Upper lobe of left lung (tissue), 6 donors: Measurements from ENCODE around the gene DISC1. TPM values are rescaled to one million over a fixed set of nuclear protein-coding genes. Genes with fewer than 3 reads are reported as not detected.

ENCODE experiments used
- ATAC-seq, 2 donors: fragments of 200-7000 bp; cut with Tn5 transposase; one replicate each; pipeline ENCODE4 v1.9.1; 2022; ENCODE audit warnings: mild to moderate bottlenecking in 2 of 2, moderate library complexity in 2 of 2; ENCODE audit not compliant: low FRiP score in 2 of 2
- DNase-seq, 2 donors: peaks; one replicate each; pipeline ENCODE4 v3.0.0-alpha.2; 2019 to 2020
- H3K27ac ChIP-seq, 4 donors: fragments of 200-600 bp; sonication (generic); one replicate each; pipeline ENCODE4 v1.5.1; 2016 to 2019
- H3K27me3 ChIP-seq, 4 donors: fragments of 200-600 bp; sonication (generic); one replicate each; pipeline ENCODE4 v1.5.1; 2017 to 2019
- H3K36me3 ChIP-seq, 4 donors: fragments of 200-600 bp; sonication (generic); one replicate each; pipeline ENCODE4 v1.5.1; 2016 to 2019
- H3K4me1 ChIP-seq, 4 donors: fragments of 200-600 bp; sonication (generic); one replicate each; pipeline ENCODE4 v1.5.1; 2018 to 2019
- H3K4me3 ChIP-seq, 4 donors: fragments of 200-600 bp; sonication (generic); one replicate each; pipeline ENCODE4 v1.5.1; 2017 to 2019; ENCODE audit warnings: mild to moderate bottlenecking in 2 of 4, moderate library complexity in 1 of 4
- H3K9me3 ChIP-seq, 4 donors: fragments of 200-600 bp; sonication (generic); one replicate each; pipeline ENCODE4 v1.5.1; 2018 to 2019
- EP300 ChIP-seq, 4 donors: sonication (generic); formaldehyde crosslinking; IDR thresholded peaks; one replicate each; pipeline ENCODE4 v1.5.1; 2017; ENCODE audit warnings: antibody characterized with exemption in 4 of 4, control low read depth in 2 of 4
- POLR2A ChIP-seq, 4 donors: fragments of 450-650 bp; IDR thresholded peaks; one replicate each; pipeline ENCODE4 v1.5.1; 2016 to 2017; ENCODE audit warnings: antibody characterized with exemption in 4 of 4, mild to moderate bottlenecking in 2 of 4
- POLR2AphosphoS5 ChIP-seq, 2 donors: sonication (generic); formaldehyde crosslinking; IDR thresholded peaks; one replicate each; pipeline ENCODE4 v1.5.1; 2017; ENCODE audit warnings: antibody characterized with exemption in 2 of 2
- WGBS, 2 donors: methylation state at CpG; one replicate each; pipeline ENCODE4 v1.1.5; 2017 to 2018; 5-methylcytosine and 5-hydroxymethylcytosine counted together
- total RNA-seq, 6 donors: library from RNA; depleted of rRNA in 4 of 6; stranded (reverse); fragments of >200 nt in 4 of 6; gene quantifications; one replicate each; pipeline versions ENCODE4 v1.1.0 to v1.2.1, GENCODE V29; 2016 to 2021
- TF ChIP-seq, protein P1 (sequence below), 6 experiments: fragments of 450-650 bp in 4 of 6; fragments of 200-600 bp in 2 of 6; sonication (generic) in 2 of 6; IDR thresholded peaks; one replicate each; pipeline ENCODE4 v1.5.1; 2016 to 2019; ENCODE audit warnings: antibody characterized with exemption in 6 of 6
- donor health status: DM: no; HTN: no; CAD: no; lungs with moderate emphysema.
- donor health status: DM: no; HTN: yes; CAD: no; lungs with severe emphysema.

The DISC1 gene
- total RNA-seq, 6 donors from 2014 or later = 6.1 to 16.8 (median 10.5) TPM

DNA sequence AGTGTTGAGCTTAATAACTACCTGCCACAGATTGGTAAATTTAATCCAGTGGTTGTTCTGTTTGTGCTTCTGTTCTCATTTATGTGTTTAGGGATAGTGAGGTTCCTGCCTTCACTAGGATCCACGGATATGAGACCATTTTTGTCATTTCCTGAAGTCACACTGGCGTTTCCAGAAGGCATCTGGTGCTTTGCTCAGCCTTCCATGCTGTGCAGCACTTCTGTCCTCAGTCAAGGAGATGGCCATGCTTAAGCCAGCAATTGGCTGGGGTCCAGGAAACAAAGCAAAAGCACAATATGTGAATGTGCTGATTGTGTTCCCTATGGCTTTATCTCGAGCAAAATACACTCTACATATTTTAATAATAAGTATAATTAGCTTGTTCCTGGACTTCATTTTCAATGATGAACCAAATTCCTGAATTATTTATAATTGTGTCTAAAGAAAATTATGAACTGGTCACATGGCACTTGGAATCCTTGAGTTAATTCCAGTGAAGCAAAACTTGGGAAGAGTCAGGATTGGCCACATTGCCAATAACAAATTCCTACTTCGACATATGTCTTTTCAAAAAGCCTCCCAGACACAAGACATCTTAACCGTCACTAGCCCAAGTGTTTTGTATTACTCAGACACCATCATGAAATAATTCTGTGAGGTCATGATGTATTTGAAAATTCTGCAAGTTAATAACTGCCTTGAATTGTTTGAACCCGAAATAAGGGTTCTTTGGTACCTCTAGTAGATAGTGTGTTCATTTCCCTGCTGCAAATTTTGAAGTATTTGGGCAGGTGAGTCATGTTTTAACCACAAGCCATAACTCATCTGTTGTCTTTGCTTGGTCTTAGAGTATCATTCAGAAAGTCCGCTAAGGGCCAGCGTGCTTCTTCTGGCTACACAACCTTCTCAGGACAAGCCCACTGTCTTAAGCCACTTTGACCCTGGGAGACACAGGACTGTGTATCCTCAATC is 412.4 kb downstream of the DISC1 start:
- Histone ChIP-seq H3K9me3 (no peaks in the 10 kb centered on the region), H3K27me3 (no peaks in the 10 kb centered on the region), H3K4me3 (no peak overlapping the region), H3K36me3 (no peaks in the 10 kb centered on the region), H3K4me1 (no peaks in the 10 kb centered on the region), H3K27ac (no peak overlapping the region)
- TF ChIP-seq POLR2A (IDR thresholded peaks at IDR 0.05) (no peak), EP300 (IDR thresholded peaks at IDR 0.05) (no peak), POLR2AphosphoS5 (IDR thresholded peaks at IDR 0.05) (no peak)
- TF ChIP-seq, protein P1, sequence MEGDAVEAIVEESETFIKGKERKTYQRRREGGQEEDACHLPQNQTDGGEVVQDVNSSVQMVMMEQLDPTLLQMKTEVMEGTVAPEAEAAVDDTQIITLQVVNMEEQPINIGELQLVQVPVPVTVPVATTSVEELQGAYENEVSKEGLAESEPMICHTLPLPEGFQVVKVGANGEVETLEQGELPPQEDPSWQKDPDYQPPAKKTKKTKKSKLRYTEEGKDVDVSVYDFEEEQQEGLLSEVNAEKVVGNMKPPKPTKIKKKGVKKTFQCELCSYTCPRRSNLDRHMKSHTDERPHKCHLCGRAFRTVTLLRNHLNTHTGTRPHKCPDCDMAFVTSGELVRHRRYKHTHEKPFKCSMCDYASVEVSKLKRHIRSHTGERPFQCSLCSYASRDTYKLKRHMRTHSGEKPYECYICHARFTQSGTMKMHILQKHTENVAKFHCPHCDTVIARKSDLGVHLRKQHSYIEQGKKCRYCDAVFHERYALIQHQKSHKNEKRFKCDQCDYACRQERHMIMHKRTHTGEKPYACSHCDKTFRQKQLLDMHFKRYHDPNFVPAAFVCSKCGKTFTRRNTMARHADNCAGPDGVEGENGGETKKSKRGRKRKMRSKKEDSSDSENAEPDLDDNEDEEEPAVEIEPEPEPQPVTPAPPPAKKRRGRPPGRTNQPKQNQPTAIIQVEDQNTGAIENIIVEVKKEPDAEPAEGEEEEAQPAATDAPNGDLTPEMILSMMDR (IDR thresholded peaks at IDR 0.05) = no peak
- 66 to 69% methylated on average over 8 of the region's 8 CpGs for WGBS, 2 donors
- DNase-seq (no peak), ATAC-seq (no peak)

- ATAC-seq = no peak
- H3K4me1 ChIP-seq = no peaks in the 10 kb centered on the region
- H3K4me3 ChIP-seq = no peak overlapping the region
- no peak overlapping the region for H3K27ac ChIP-seq
- H3K27me3 ChIP-seq = no peaks in the 10 kb centered on the region
- H3K36me3 ChIP-seq = no peaks in the 10 kb centered on the region
- 82 to 98% methylated on average over 3 of the region's 3 CpGs for WGBS, 2 donors
- H3K9me3 ChIP-seq = no peaks in the 10 kb centered on the region
- DNase-seq = no peak
- TF ChIP-seq, protein P1 (IDR thresholded peaks at IDR 0.05) = no peak
- TF ChIP-seq POLR2A (IDR thresholded peaks at IDR 0.05) (no peak), POLR2AphosphoS5 (IDR thresholded peaks at IDR 0.05) (no peak), EP300 (IDR thresholded peaks at IDR 0.05) (no peak)
Observed at GRCh38 chr1:232040260-232040659, 413.7 kb downstream of the DISC1 start.

DNA sequence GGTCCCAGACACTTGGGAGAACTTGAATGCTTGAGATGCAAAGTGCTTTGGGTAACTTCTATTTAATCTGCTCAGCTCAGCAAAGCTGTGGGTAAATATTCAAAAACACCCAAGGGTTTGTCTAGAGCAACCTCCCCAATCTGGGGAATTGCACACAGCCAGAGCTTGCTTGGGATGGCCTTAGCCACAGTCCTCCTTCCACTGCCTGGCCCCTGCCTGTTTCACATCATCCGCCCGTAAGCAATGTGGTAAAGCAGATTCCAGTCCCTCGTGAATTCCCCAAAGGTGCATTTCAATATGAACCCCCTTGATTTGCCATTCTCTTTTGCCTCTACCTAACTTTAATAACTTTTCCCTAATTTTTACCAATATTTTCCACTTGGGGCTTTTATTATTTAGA is 418.1 kb downstream of the DISC1 start:
- no peak overlapping the region for H3K4me3 ChIP-seq
- 94 to 100% methylated on average over 3 of the region's 3 CpGs for WGBS, 2 donors
- TF ChIP-seq EP300 (IDR thresholded peaks at IDR 0.05) = no peak
- TF ChIP-seq, protein P1 (IDR thresholded peaks at IDR 0.05) = no peak
- TF ChIP-seq POLR2A (IDR thresholded peaks at IDR 0.05) = no peak
- no peak for TF ChIP-seq POLR2AphosphoS5 (IDR thresholded peaks at IDR 0.05)

GRCh38 chr1:232045139-232045994 is 418.8 kb downstream of the DISC1 start:
- no peak for DNase-seq
- H3K36me3 ChIP-seq = no peaks in the 10 kb centered on the region
- H3K4me1 ChIP-seq = no peaks in the 10 kb centered on the region
- ATAC-seq = no peak
- H3K4me3 ChIP-seq = no peak overlapping the region
- H3K9me3 ChIP-seq = no peaks in the 10 kb centered on the region
- TF ChIP-seq EP300 (IDR thresholded peaks at IDR 0.05) (no peak), POLR2AphosphoS5 (IDR thresholded peaks at IDR 0.05) (no peak), POLR2A (IDR thresholded peaks at IDR 0.05) (no peak)
- TF ChIP-seq, protein P1 (IDR thresholded peaks at IDR 0.05) = no peak
- 78 to 88% methylated on average over 8 of the region's 8 CpGs for WGBS, 2 donors
- H3K27ac ChIP-seq = no peak overlapping the region
- H3K27me3 ChIP-seq = no peaks in the 10 kb centered on the region

More for the DNA sequence above, 418.1 kb downstream of the DISC1 start:
- H3K36me3 ChIP-seq = no peaks in the 10 kb centered on the region
- H3K27ac ChIP-seq = no peak overlapping the region
- no peaks in the 10 kb centered on the region for H3K9me3 ChIP-seq
- H3K4me1 ChIP-seq = no peaks in the 10 kb centered on the region
- ATAC-seq = no peak
- DNase-seq = no peak
- H3K27me3 ChIP-seq = no peaks in the 10 kb centered on the region
